H1 (cell line): Measurements from ENCODE around the gene CROCC2. TPM values are rescaled to one million over a fixed set of nuclear protein-coding genes. Genes with fewer than 3 reads are reported as not detected.

ENCODE experiments used
- CTCF ChIA-PET: fragments of 300-600 bp; sonication (Branson Sonifier 250); formaldehyde crosslinking; loops from one replicate; lab custom pipeline; 2021; ENCODE audit not compliant: partially characterized antibody; lab: Charles Lee
- POLR2A ChIA-PET: fragments of 300-600 bp; sonication (Branson Sonifier 250); formaldehyde crosslinking; loops from one replicate; lab custom pipeline; 2021; ENCODE audit warnings: inconsistent platforms; ENCODE audit not compliant: partially characterized antibody; lab: Charles Lee
- DNase-seq, 2 experiments: peaks; one replicate each; pipeline versions ENCODE4 v3.0.0 to v3.0.0-alpha.2; 2010 to 2022; ENCODE audit warnings: low spot score in 2 of 2, low read depth in 1 of 2, mixed read lengths in 1 of 2
- FAIRE-seq: peaks from 2 replicates; lab custom pipeline; 2011; peaks lifted over from hg19 to GRCh38; lab: Jason Lieb, UNC
- H2AFZ ChIP-seq: 2 replicates; pipeline ENCODE4 v1.8.1; 2012; ENCODE audit warnings: low read length, inconsistent platforms
- H2AK5ac ChIP-seq: 2 replicates; pipeline ENCODE4 v1.6.1; 2013; ENCODE audit warnings: low read depth, low read length
- H2BK120ac ChIP-seq: replicated peaks from 2 replicates; pipeline ENCODE3; 2013; ENCODE audit warnings: low read depth, low read length, inconsistent platforms
- H2BK12ac ChIP-seq: 2 replicates; pipeline ENCODE4 v1.6.1; 2013; ENCODE audit warnings: low read depth, low read length
- H2BK15ac ChIP-seq: 2 replicates; pipeline ENCODE4 v1.6.1; 2013; ENCODE audit warnings: low read length
- H2BK20ac ChIP-seq: 2 replicates; pipeline ENCODE4 v1.6.1; 2013; ENCODE audit warnings: low read length
- H2BK5ac ChIP-seq: 2 replicates; pipeline ENCODE4 v1.6.1; 2013; ENCODE audit warnings: low read depth, low read length
- H3K14ac ChIP-seq: 2 replicates; pipeline ENCODE4 v1.6.1; 2013; ENCODE audit warnings: inconsistent platforms; ENCODE audit not compliant: insufficient read length
- H3K18ac ChIP-seq: 2 replicates; pipeline ENCODE4 v1.6.1; 2013; ENCODE audit warnings: low read length; ENCODE audit errors: extremely low read depth
- H3K23ac ChIP-seq: 2 replicates; pipeline ENCODE4 v1.6.1; 2013; ENCODE audit warnings: inconsistent platforms; ENCODE audit not compliant: insufficient read length
- H3K23me2 ChIP-seq: 2 replicates; pipeline ENCODE4 v1.6.1; 2013; ENCODE audit warnings: low read depth, low read length
- H3K27ac ChIP-seq: 2 replicates; pipeline ENCODE4 v1.6.1; 2011; ENCODE audit warnings: low read depth, low read length, inconsistent platforms
- H3K27me3 ChIP-seq, 4 experiments: replicated peaks in 1 of 4; 1 replicate in 1 of 4; 2 replicates in 3 of 4; pipeline versions ENCODE4 v1.6.1 to v1.8.1; 2011 to 2013; ENCODE audit warnings: low read length in 3 of 4, mild to moderate bottlenecking in 3 of 4, inconsistent platforms in 2 of 4, mixed read lengths in 2 of 4, moderate library complexity in 1 of 4; ENCODE audit not compliant: control insufficient read depth in 3 of 4, insufficient read depth in 3 of 4; ENCODE audit errors: extremely low read depth in 1 of 4
- H3K36me3 ChIP-seq, 4 experiments: 2 replicates each; pipeline versions ENCODE4 v1.6.1 to v1.8.1; 2011 to 2013; ENCODE audit warnings: mild to moderate bottlenecking in 4 of 4, low read length in 3 of 4, moderate library complexity in 2 of 4, control low read depth in 1 of 4, inconsistent platforms in 1 of 4; ENCODE audit not compliant: insufficient read depth in 4 of 4, control insufficient read depth in 2 of 4
- H3K4ac ChIP-seq: replicated peaks from 2 replicates; pipeline ENCODE3; 2013; ENCODE audit warnings: low read length, low read depth, mixed read lengths, inconsistent platforms; ENCODE audit not compliant: insufficient read length
- H3K4me1 ChIP-seq, 4 experiments: replicated peaks in 1 of 4; 1 replicate in 1 of 4; 2 replicates in 3 of 4; pipeline versions ENCODE4 v1.6.1 to v1.8.1; 2011 to 2013; ENCODE audit warnings: low read length in 3 of 4, inconsistent platforms in 2 of 4, mixed read lengths in 1 of 4; ENCODE audit not compliant: insufficient read depth in 4 of 4, control insufficient read depth in 3 of 4
- H3K4me2 ChIP-seq, 2 experiments: 2 replicates each; pipeline versions ENCODE4 v1.6.1 to v1.8.1; 2011 to 2013; ENCODE audit warnings: low read depth in 2 of 2, low read length in 2 of 2, control low read depth in 1 of 2, inconsistent platforms in 1 of 2, mild to moderate bottlenecking in 1 of 2; ENCODE audit not compliant: insufficient read depth in 1 of 2
- H3K4me3 ChIP-seq, 4 experiments: fragments of 200-600, 300-600 bp in 1 of 4; sonication (generic), shearing (Covaris generic), sonication (Bioruptor Twin) in 1 of 4; 2 replicates each; pipeline versions ENCODE4 v1.5.1 to v1.8.1; 2011 to 2016; ENCODE audit warnings: low read length in 4 of 4, low read depth in 3 of 4, control low read depth in 2 of 4, inconsistent platforms in 2 of 4, mild to moderate bottlenecking in 2 of 4, mixed read lengths in 1 of 4, moderate library complexity in 1 of 4; ENCODE audit not compliant: insufficient read depth in 2 of 4; ENCODE audit errors: extremely low read depth in 1 of 4
- H3K56ac ChIP-seq: replicated peaks from 2 replicates; pipeline ENCODE3; 2013; ENCODE audit warnings: low read depth, mild to moderate bottlenecking, mixed read lengths, low read length, inconsistent platforms; ENCODE audit not compliant: insufficient read length
- H3K79me1 ChIP-seq: 2 replicates; pipeline ENCODE4 v1.6.1; 2013; ENCODE audit warnings: low read depth, low read length, control low read depth
- H3K79me2 ChIP-seq, 2 experiments: 2 replicates each; pipeline versions ENCODE4 v1.6.1 to v1.8.1; 2012 to 2013; ENCODE audit warnings: low read length in 2 of 2, mild to moderate bottlenecking in 2 of 2, inconsistent platforms in 1 of 2; ENCODE audit not compliant: insufficient read depth in 2 of 2, control insufficient read depth in 1 of 2
- H3K9ac ChIP-seq, 4 experiments: replicated peaks in 1 of 4; 1 replicate in 1 of 4; 2 replicates in 3 of 4; pipeline versions ENCODE4 v1.6.1 to v1.8.1; 2011 to 2013; ENCODE audit warnings: low read depth in 3 of 4, low read length in 3 of 4, control low read depth in 2 of 4, mild to moderate bottlenecking in 2 of 4, moderate library complexity in 2 of 4, inconsistent platforms in 1 of 4; ENCODE audit errors: extremely low read depth in 1 of 4
- H3K9me3 ChIP-seq, 2 experiments: 2 replicates each; pipeline versions ENCODE4 v1.6.1 to v1.8.1; 2012 to 2013; ENCODE audit warnings: mild to moderate bottlenecking in 2 of 2, moderate library complexity in 2 of 2, control low read depth in 1 of 2, inconsistent platforms in 1 of 2, low read depth in 1 of 2, low read length in 1 of 2, mixed read lengths in 1 of 2; ENCODE audit not compliant: insufficient read depth in 2 of 2
- H4K20me1 ChIP-seq, 2 experiments: replicated peaks in 1 of 2; 2 replicates each; pipeline versions ENCODE3 to v1.8.1; 2011 to 2013; ENCODE audit warnings: inconsistent platforms in 2 of 2, low read length in 2 of 2, mild to moderate bottlenecking in 1 of 2; ENCODE audit not compliant: insufficient read depth in 2 of 2, control insufficient read depth in 1 of 2
- H4K5ac ChIP-seq: 2 replicates; pipeline ENCODE4 v1.6.1; 2013; ENCODE audit warnings: low read length, low read depth, mixed read lengths, inconsistent platforms; ENCODE audit not compliant: insufficient read length
- H4K8ac ChIP-seq: 2 replicates; pipeline ENCODE4 v1.8.0; 2013; ENCODE audit warnings: mild to moderate bottlenecking, moderate library complexity, low read length, inconsistent platforms; ENCODE audit not compliant: insufficient read depth; ENCODE audit errors: extremely low read depth
- H4K91ac ChIP-seq: replicated peaks from 2 replicates; pipeline ENCODE3; 2013; ENCODE audit warnings: low read length, mixed read lengths, inconsistent platforms; ENCODE audit not compliant: insufficient read length
- BCL11A ChIP-seq, 2 experiments: IDR thresholded peaks; one replicate each; pipeline ENCODE4 v1.6.1; 2011; ENCODE audit warnings: low read depth in 2 of 2, low read length in 2 of 2, mild to moderate bottlenecking in 2 of 2
- CHD1 ChIP-seq: IDR thresholded peaks from 2 replicates; pipeline ENCODE4 v1.6.1; 2012; ENCODE audit warnings: low read depth, low read length, improper control_type of control experiment
- CREB1 ChIP-seq: IDR thresholded peaks from 2 replicates; pipeline ENCODE4 v1.6.1; 2012; ENCODE audit warnings: inconsistent platforms
- CTBP2 ChIP-seq: IDR thresholded peaks from 2 replicates; pipeline ENCODE4 v1.7.0; 2011; ENCODE audit warnings: borderline replicate concordance, mild to moderate bottlenecking, moderate library complexity, mixed read lengths, low read length; ENCODE audit not compliant: insufficient read depth, insufficient read length
- MAFK ChIP-seq: IDR thresholded peaks from 2 replicates; pipeline ENCODE4 v1.6.1; 2012; ENCODE audit warnings: low read depth, mild to moderate bottlenecking, improper control_type of control experiment, low read length
- NRF1 ChIP-seq: IDR thresholded peaks from 2 replicates; pipeline ENCODE4 v1.6.1; 2011; ENCODE audit warnings: mild to moderate bottlenecking, low read depth, low read length, improper control_type of control experiment
- RBBP5 ChIP-seq: IDR thresholded peaks from 2 replicates; pipeline ENCODE4 v1.7.1; 2012; ENCODE audit warnings: low read depth, mild to moderate bottlenecking, inconsistent platforms, low read length, moderate library complexity, borderline replicate concordance
- SIRT6 ChIP-seq: IDR thresholded peaks from one replicate; pipeline ENCODE4 v1.7.1; 2012; ENCODE audit warnings: low read length, inconsistent platforms
- SP2 ChIP-seq: IDR thresholded peaks from 2 replicates; pipeline ENCODE4 v1.6.1; 2012; ENCODE audit warnings: mild to moderate bottlenecking, low read length, inconsistent platforms
- SP4 ChIP-seq: IDR thresholded peaks from 2 replicates; pipeline ENCODE4 v1.6.1; 2012; ENCODE audit warnings: low read length, inconsistent platforms
- SRF ChIP-seq: IDR thresholded peaks from 2 replicates; pipeline ENCODE4 v1.6.1; 2011; ENCODE audit warnings: mild to moderate bottlenecking, low read depth, low read length, moderate library complexity
- TBP ChIP-seq: IDR thresholded peaks from 2 replicates; pipeline ENCODE4 v1.6.1; 2011; ENCODE audit warnings: low read depth, low read length, improper control_type of control experiment
- YY1 ChIP-seq: IDR thresholded peaks from 2 replicates; pipeline ENCODE4 v1.6.1; 2011; ENCODE audit warnings: low read depth, mild to moderate bottlenecking, low read length
- ZNF274 ChIP-seq: IDR thresholded peaks from 2 replicates; pipeline ENCODE4 v1.7.0; 2012; ENCODE audit warnings: low read length, borderline replicate concordance; ENCODE audit errors: extremely low read depth
- WGBS, 2 experiments: shearing (Covaris generic) in 1 of 2; methylation state at CpG; one replicate each; pipeline versions ENCODE4 v1.1.6 to v1.1.7; 2013 to 2015; ENCODE audit warnings: low lambda C conversion rate in 2 of 2, mixed read lengths in 2 of 2, inconsistent platforms in 1 of 2, low coverage in 1 of 2, missing lambda C conversion rate in 1 of 2; ENCODE audit not compliant: insufficient replicate concordance in 2 of 2, insufficient coverage in 1 of 2, insufficient read length in 1 of 2; ENCODE audit errors: extremely low coverage in 1 of 2, missing lambda C conversion rate in 1 of 2; 5-methylcytosine and 5-hydroxymethylcytosine counted together
- polyA plus RNA-seq, 7 experiments: library from polyadenylated mRNA; depleted of rRNA in 3 of 7; stranded (reverse) in 5 of 7; unstranded in 2 of 7; fragments of >200 nt in 5 of 7; fragments of 200-250 nt in 2 of 7; gene quantifications; 1 replicate in 5 of 7; 2 replicates in 1 of 7; 4 replicates in 1 of 7; pipeline versions ENCODE4 v1.2.1 to v1.2.3, GENCODE V29; 2011 to 2013; ENCODE audit warnings: missing spikeins in 2 of 7, mixed read lengths in 2 of 7
- total RNA-seq: library from RNA; stranded (reverse); fragmentation: NEBNext Ultra II Directional; extraction: Animal tissue kit (Norgen Biotek cat#: 25700); gene quantifications from 2 replicates; pipeline ENCODE4 v1.2.1, GENCODE V29; 2021

CROCC2 gene
- total and polyA plus RNA-seq, 2 of the 8 experiments (the other 6 are each of a cell fraction or from before 2014, with no cell fraction given) = not detected

- no peak overlapping the region for H4K5ac ChIP-seq
- H2BK5ac ChIP-seq = no peak overlapping the region
- no peaks in the 10 kb centered on the region for H3K79me1 ChIP-seq
- no peak overlapping the region for H2BK120ac ChIP-seq
- no peaks in the 10 kb centered on the region for H3K79me2 ChIP-seq
- no peak overlapping the region for H2AFZ ChIP-seq
- peaks cover 0 to 24% (median 11%) of the 10 kb centered on the region in 4 experiments; a peak in 4 of 7 replicates for H3K27me3 ChIP-seq
- H3K4ac ChIP-seq = no peak overlapping the region
- H3K23me2 ChIP-seq = peaks cover 9% of the 10 kb centered on the region; the same call in 1 of the 2 replicates
- POLR2A ChIA-PET = no interaction called here
- no peak overlapping the region for H2BK15ac ChIP-seq
- H3K27ac ChIP-seq = no peak overlapping the region
- DNase-seq = no peak
- no peak overlapping the region for H3K56ac ChIP-seq
- no peak overlapping the region for H3K14ac ChIP-seq
- no peaks in the 10 kb centered on the region for H3K9me3 ChIP-seq
- CTCF ChIA-PET = interaction anchor here (0.5 kb wide), 1 partner anchor 123 kb away, joined by 3 read pairs; no protein-coding TSS in a partner anchor
- no peak overlapping the region for H3K4me3 ChIP-seq
- H2BK20ac ChIP-seq = no peak overlapping the region
- no peak overlapping the region for H2BK12ac ChIP-seq
- no peak overlapping the region for H3K23ac ChIP-seq
- no peak for FAIRE-seq
- 89% methylated on average over 11 of the region's 13 CpGs; no CpG with 5 or more reads in 1 of the 2 experiments for WGBS, 2 experiments
- no peak overlapping the region for H2AK5ac ChIP-seq
- no peak overlapping the region for H4K91ac ChIP-seq
- no peak overlapping the region for H3K9ac ChIP-seq
- H4K20me1 ChIP-seq = no peaks in the 10 kb centered on the region
- H3K36me3 ChIP-seq = no peaks in the 10 kb centered on the region
- H3K18ac ChIP-seq = no peak overlapping the region
- H3K4me1 ChIP-seq = peaks cover 0 to 14% (median 5%) of the 10 kb centered on the region in 4 experiments; a peak in 6 of 7 replicates
- H4K8ac ChIP-seq = no peak overlapping the region
- no peak overlapping the region for H3K4me2 ChIP-seq
- TF ChIP-seq ZNF274 = no peak
- no peak for TF ChIP-seq RBBP5
- no peak for TF ChIP-seq CTBP2
- TF ChIP-seq CREB1 = no peak
- no peak for TF ChIP-seq SIRT6
- no peak for TF ChIP-seq SP4
- no peak for TF ChIP-seq SRF
- no peak for TF ChIP-seq BCL11A (IDR thresholded peaks at IDR 0.05; ENCODE audit: low read depth in 2 of 2, low read length in 2 of 2)
- TF ChIP-seq CHD1 = no peak
- TF ChIP-seq YY1 = no peak
- TF ChIP-seq TBP = no peak
- TF ChIP-seq MAFK = no peak
- TF ChIP-seq SP2 = no peak
- TF ChIP-seq NRF1 = no peak
Observed at GRCh38 chr2:241040081-241040803, 134.1 kb downstream of the CROCC2 start.
